Activated T-helper 2 cell treated with anti-CD3 and anti-CD28 coated beads, Interferon-gamma antibody, Interleukin-2, Interleukin-4, amounts not matched to agents 10 μg/mL and 5 μg/mL and 100 μg/mL, durations not matched to agents 14 hours and 24 hours and 36 hours (primary cell): Measurements from ENCODE around the gene CALU. TPM values are rescaled to one million over a fixed set of nuclear protein-coding genes. Genes with fewer than 3 reads are reported as not detected.

Source experiments
- DNase-seq: peaks from one replicate; pipeline ENCODE4 v3.0.0; 2021; ENCODE audit warnings: low spot score
- H3K27ac Mint-ChIP-seq: one replicate; pipeline ENCODE4 v1.8.0; 2021; ENCODE audit warnings: mixed read lengths
- H3K27me3 Mint-ChIP-seq: one replicate; pipeline ENCODE4 v1.8.0; 2021; ENCODE audit warnings: low read depth, mixed read lengths
- H3K36me3 Mint-ChIP-seq: one replicate; pipeline ENCODE4 v1.8.0; 2021; ENCODE audit warnings: low read depth, mixed read lengths
- H3K4me1 Mint-ChIP-seq: one replicate; pipeline ENCODE4 v1.8.0; 2021; ENCODE audit warnings: low read depth, mixed read lengths
- H3K4me3 Mint-ChIP-seq: one replicate; pipeline ENCODE4 v1.8.0; 2021; ENCODE audit warnings: low read depth, mild to moderate bottlenecking, moderate library complexity, mixed read lengths
- H3K9me3 Mint-ChIP-seq: one replicate; pipeline ENCODE4 v1.8.0; 2021; ENCODE audit warnings: mixed read lengths
- intact Hi-C: fragments of 100-400 bp; cut with micrococcal nuclease; formaldehyde crosslinking; loops from one replicate; pipeline ENCODE4 v1.15.1; 2023
- total RNA-seq: library from RNA; stranded (reverse); gene quantifications from 2 replicates; pipeline ENCODE4 v1.2.3, GENCODE V29; 2022

The CALU gene
- total RNA-seq, 1 donor from 2014 or later, result 57.4 TPM

GRCh38 chr7:128788446-128789412 lies 49.6 kb downstream of the CALU start:
- intact Hi-C loops, result no loop called here
- no peak overlapping the region for H3K27ac Mint-ChIP-seq
- no peak for DNase-seq
- no peak overlapping the region for H3K4me3 Mint-ChIP-seq
- no peaks in the 10 kb centered on the region for H3K36me3 Mint-ChIP-seq
- peaks cover 10% of the 10 kb centered on the region for H3K4me1 Mint-ChIP-seq
- no peaks in the 10 kb centered on the region for H3K9me3 Mint-ChIP-seq
- peaks cover 47% of the 10 kb centered on the region for H3K27me3 Mint-ChIP-seq

- H3K9me3 Mint-ChIP-seq, result no peaks in the 10 kb centered on the region
- no peak for DNase-seq
- H3K4me1 Mint-ChIP-seq, result peaks cover 10% of the 10 kb centered on the region
- H3K27me3 Mint-ChIP-seq, result peaks cover 41% of the 10 kb centered on the region
- peak overlapping the region; percentile 81 for H3K4me3 Mint-ChIP-seq
- no peaks in the 10 kb centered on the region for H3K36me3 Mint-ChIP-seq
- no peak overlapping the region for H3K27ac Mint-ChIP-seq
- intact Hi-C loops, result loop anchor here (5.0 kb wide), 1 partner anchor 53 kb away; the partner anchor contains the start of gene CALU
Measured at GRCh38 chr7:128790315-128791041, 51.3 kb downstream of the CALU start.

GRCh38 chr7:128791121-128791971 lies 52.2 kb downstream of the CALU start, which contains the start of gene CCDC136:
Gene CCDC136 (plus strand): TSS chr7:128791968. CDS start chr7:128792412, 444 bp downstream.
- Mint-ChIP-seq H3K27ac (peak within 1 kb of the TSS; percentile 44), H3K4me3 (peak within 1 kb of the TSS; percentile 84)
- intact Hi-C loops, result loop anchor here (5.0 kb wide), 1 partner anchor 54 kb away; the partner anchor contains the start of gene CALU

GRCh38 chr7:128791972-128792327 lies 52.8 kb downstream of the CALU start:
- intact Hi-C loops, result loop anchor here (5.0 kb wide), 1 partner anchor 55 kb away; the partner anchor contains the start of gene CALU
- Mint-ChIP-seq H3K4me1 (peaks cover 10% of the 10 kb centered on the region), H3K4me3 (peak overlapping the region; percentile 84), H3K9me3 (no peaks in the 10 kb centered on the region), H3K27ac (no peak overlapping the region), H3K36me3 (no peaks in the 10 kb centered on the region), H3K27me3 (peaks cover 28% of the 10 kb centered on the region)
- DNase-seq, result no peak

More at GRCh38 chr7:128791121-128791971, 52.2 kb downstream of the CALU start, which contains the start of gene CCDC136:
- Mint-ChIP-seq H3K9me3 (no peaks in the 10 kb centered on the region), H3K27me3 (peaks cover 32% of the 10 kb centered on the region), H3K36me3 (no peaks in the 10 kb centered on the region), H3K4me1 (peaks cover 10% of the 10 kb centered on the region)
- DNase-seq, result peak; percentile 69

GRCh38 chr7:128792471-128793180 lies 53.5 kb downstream of the CALU start:
- Mint-ChIP-seq H3K9me3 (no peaks in the 10 kb centered on the region), H3K4me1 (peaks cover 7% of the 10 kb centered on the region), H3K27me3 (peaks cover 24% of the 10 kb centered on the region), H3K27ac (peak overlapping the region; percentile 44), H3K36me3 (no peaks in the 10 kb centered on the region), H3K4me3 (peak overlapping the region; percentile 66)
- intact Hi-C loops, result loop anchor here (5.0 kb wide), 1 partner anchor 55 kb away; the partner anchor contains the start of gene CALU
- no peak for DNase-seq

GRCh38 chr7:128793181-128793547 lies 54.0 kb downstream of the CALU start:
- no peaks in the 10 kb centered on the region for H3K9me3 Mint-ChIP-seq
- DNase-seq, result no peak
- no peaks in the 10 kb centered on the region for H3K36me3 Mint-ChIP-seq
- peaks cover 7% of the 10 kb centered on the region for H3K4me1 Mint-ChIP-seq
- intact Hi-C loops, result loop anchor here (5.0 kb wide), 1 partner anchor 56 kb away; the partner anchor contains the start of gene CALU
- H3K27ac Mint-ChIP-seq, result no peak overlapping the region
- H3K4me3 Mint-ChIP-seq, result no peak overlapping the region
- peaks cover 22% of the 10 kb centered on the region for H3K27me3 Mint-ChIP-seq

GRCh38 chr7:128794020-128794419 lies 54.9 kb downstream of the CALU start:
- intact Hi-C loops, result loop anchor here (5.0 kb wide), 1 partner anchor 57 kb away; the partner anchor contains the start of gene CALU
- Mint-ChIP-seq H3K4me1 (peaks cover 7% of the 10 kb centered on the region), H3K27ac (no peak overlapping the region), H3K9me3 (no peaks in the 10 kb centered on the region), H3K27me3 (peaks cover 14% of the 10 kb centered on the region), H3K36me3 (no peaks in the 10 kb centered on the region), H3K4me3 (no peak overlapping the region)
- DNase-seq, result no peak

GRCh38 chr7:128794436-128794835 lies 55.3 kb downstream of the CALU start:
- intact Hi-C loops, result loop anchor here (5.0 kb wide), 1 partner anchor 57 kb away; the partner anchor contains the start of gene CALU
- peaks cover 10% of the 10 kb centered on the region for H3K27me3 Mint-ChIP-seq
- no peaks in the 10 kb centered on the region for H3K36me3 Mint-ChIP-seq
- H3K27ac Mint-ChIP-seq, result no peak overlapping the region
- no peak for DNase-seq
- H3K4me1 Mint-ChIP-seq, result peaks cover 7% of the 10 kb centered on the region
- no peak overlapping the region for H3K4me3 Mint-ChIP-seq
- H3K9me3 Mint-ChIP-seq, result no peaks in the 10 kb centered on the region

- intact Hi-C loops, result no loop called here
- H3K4me1 Mint-ChIP-seq, result peaks cover 6% of the 10 kb centered on the region
- peaks cover 4% of the 10 kb centered on the region for H3K27me3 Mint-ChIP-seq
- H3K9me3 Mint-ChIP-seq, result no peaks in the 10 kb centered on the region
- H3K27ac Mint-ChIP-seq, result no peak overlapping the region
- DNase-seq, result no peak
- H3K36me3 Mint-ChIP-seq, result no peaks in the 10 kb centered on the region
- no peak overlapping the region for H3K4me3 Mint-ChIP-seq
Measured at GRCh38 chr7:128795129-128795528, 56.0 kb downstream of the CALU start.

GRCh38 chr7:128796327-128796726 lies 57.2 kb downstream of the CALU start:
- H3K27ac Mint-ChIP-seq, result no peak overlapping the region
- H3K27me3 Mint-ChIP-seq, result no peaks in the 10 kb centered on the region
- H3K9me3 Mint-ChIP-seq, result no peaks in the 10 kb centered on the region
- H3K4me1 Mint-ChIP-seq, result peaks cover 2% of the 10 kb centered on the region
- intact Hi-C loops, result no loop called here
- no peak for DNase-seq
- H3K4me3 Mint-ChIP-seq, result no peak overlapping the region
- H3K36me3 Mint-ChIP-seq, result no peaks in the 10 kb centered on the region

- Mint-ChIP-seq H3K27ac (no peak overlapping the region), H3K27me3 (no peaks in the 10 kb centered on the region), H3K4me3 (no peak overlapping the region), H3K36me3 (no peaks in the 10 kb centered on the region), H3K9me3 (no peaks in the 10 kb centered on the region), H3K4me1 (no peaks in the 10 kb centered on the region)
- intact Hi-C loops, result no loop called here
- DNase-seq, result no peak
Measured at GRCh38 chr7:128799451-128799850, 60.3 kb downstream of the CALU start.
